Sigmoid colon (tissue), 7 donors: ENCODE data around the gene STK24. TPM values are rescaled to one million over a fixed set of nuclear protein-coding genes. Genes with fewer than 3 reads are reported as not detected.
A peak's percentile ranks its signal among the peaks of the same experiment; 100 is the strongest.

ENCODE experiments used
- DNase-seq: peaks from one replicate; pipeline ENCODE4 v3.0.0-alpha.2; 2019
- H3K27ac ChIP-seq, 4 donors: fragments of 200-600 bp; sonication (generic); one replicate each; pipeline ENCODE4 v1.5.1; 2016 to 2019; ENCODE audit warnings: mild to moderate bottlenecking in 1 of 4
- H3K27me3 ChIP-seq, 3 donors: fragments of 200-600 bp; sonication (generic); one replicate each; pipeline ENCODE4 v1.5.1; 2019; ENCODE audit warnings: mild to moderate bottlenecking in 1 of 3
- H3K36me3 ChIP-seq, 4 donors: fragments of 200-600 bp; sonication (generic); one replicate each; pipeline ENCODE4 v1.5.1; 2016 to 2019
- H3K4me1 ChIP-seq, 4 donors: fragments of 200-600 bp; sonication (generic); one replicate each; pipeline ENCODE4 v1.5.1; 2017 to 2019
- H3K4me3 ChIP-seq, 4 donors: fragments of 200-600 bp; sonication (generic); one replicate each; pipeline ENCODE4 v1.5.1; 2017 to 2019; ENCODE audit warnings: mild to moderate bottlenecking in 2 of 4, moderate library complexity in 1 of 4
- H3K9me3 ChIP-seq, 4 donors: fragments of 200-600 bp in 3 of 4; sonication (generic) in 3 of 4; one replicate each; pipeline versions ENCODE4 v1.5.1 to v1.6.1; 2013 to 2019
- CTCF ChIP-seq, 4 experiments: fragments of 450-650 bp in 3 of 4; fragments of 200-600 bp in 1 of 4; IDR thresholded peaks; one replicate each; pipeline ENCODE4 v1.5.1; 2016 to 2019; ENCODE audit warnings: antibody characterized with exemption in 4 of 4, mild to moderate bottlenecking in 3 of 4, moderate library complexity in 2 of 4
- EP300 ChIP-seq, 4 donors: sonication (generic); formaldehyde crosslinking; IDR thresholded peaks; one replicate each; pipeline ENCODE4 v1.6.1; 2017; ENCODE audit warnings: antibody characterized with exemption in 4 of 4
- POLR2A ChIP-seq, 2 donors: fragments of 450-650 bp; IDR thresholded peaks; one replicate each; pipeline ENCODE4 v1.6.1; 2016; ENCODE audit warnings: antibody characterized with exemption in 2 of 2, mild to moderate bottlenecking in 2 of 2, moderate library complexity in 2 of 2
- POLR2AphosphoS5 ChIP-seq, 4 donors: sonication (generic); formaldehyde crosslinking; IDR thresholded peaks; one replicate each; pipeline ENCODE4 v1.6.1; 2017; ENCODE audit warnings: antibody characterized with exemption in 4 of 4
- WGBS, 2 donors: extraction: QIAGEN DNeasy Blood & Tissue Kit; methylation state at CpG; one replicate each; pipeline ENCODE4 v1.1.7; 2013; 5-methylcytosine and 5-hydroxymethylcytosine counted together
- intact Hi-C: fragments of 100-400 bp; cut with DNase I; formaldehyde crosslinking; loops from one replicate; pipeline ENCODE4 v1.15.1; 2023
- polyA plus RNA-seq, 3 donors: library from polyadenylated mRNA; stranded (reverse); fragments of 200-250 nt; gene quantifications; one replicate each; pipeline ENCODE4 v1.2.3, GENCODE V29; 2013
- total RNA-seq, 4 donors: library from RNA; depleted of rRNA; stranded (reverse); fragments of >200 nt; gene quantifications; one replicate each; pipeline ENCODE4 v1.1.0, GENCODE V29; 2016
- donor health status: healthy with polysubstance abuse.
- donor health status: Bipolar disorder and iron deficiency.
- donor health status: healthy.

STK24 gene
- total and polyA plus RNA-seq, 7 donors, result 59.7 to 200 (median 78.9) TPM

- H3K27ac ChIP-seq, result peak overlapping the region in 3 of 4 donors; percentile 45 to 88 (median 84)
- H3K4me3 ChIP-seq, result no peak overlapping the region
- peaks cover 0 to 100% (median 90%) of the 10 kb centered on the region in 4 donors for H3K4me1 ChIP-seq
- H3K36me3 ChIP-seq, result no peaks in the 10 kb centered on the region
- no peaks in the 10 kb centered on the region for H3K27me3 ChIP-seq
- H3K9me3 ChIP-seq, result no peaks in the 10 kb centered on the region
- TF ChIP-seq POLR2AphosphoS5 (IDR thresholded peaks at IDR 0.05) (no peak), EP300 (IDR thresholded peaks at IDR 0.05) (no peak), CTCF (IDR thresholded peaks at IDR 0.05) (no peak), POLR2A (IDR thresholded peaks at IDR 0.05) (no peak)
- 84 to 85% methylated on average over 8 of the region's 8 CpGs for WGBS, 2 donors
- intact Hi-C loops, result no loop called here
- DNase-seq, result no peak
These were observed 87.3 kb downstream of the STK24 start for GRCh38 chr13:98489446-98490194.

GRCh38 chr13:98488736-98489135, 88.2 kb downstream of the STK24 start:
- TF ChIP-seq POLR2A (IDR thresholded peaks at IDR 0.05) (no peak), CTCF (IDR thresholded peaks at IDR 0.05) (no peak), POLR2AphosphoS5 (IDR thresholded peaks at IDR 0.05) (peak in 1 of 4 donors; percentile 30), EP300 (IDR thresholded peaks at IDR 0.05) (peak in 1 of 4 donors; percentile 30)
- peak overlapping the region in 3 of 4 donors; percentile 45 to 88 (median 84) for H3K27ac ChIP-seq

GRCh38 chr13:98487522-98487921, 89.4 kb downstream of the STK24 start:
- 65 to 77% methylated on average over 5 of the region's 5 CpGs for WGBS, 2 donors
- Histone ChIP-seq H3K27ac (peak overlapping the region in 3 of 4 donors; percentile 21 to 88 (median 84)), H3K4me1 (peaks cover 0 to 100% (median 92%) of the 10 kb centered on the region in 4 donors), H3K9me3 (no peaks in the 10 kb centered on the region), H3K27me3 (no peaks in the 10 kb centered on the region), H3K4me3 (no peak overlapping the region), H3K36me3 (no peaks in the 10 kb centered on the region)
- intact Hi-C loops, result no loop called here
- DNase-seq, result no peak
- TF ChIP-seq POLR2AphosphoS5 (IDR thresholded peaks at IDR 0.05) (no peak), EP300 (IDR thresholded peaks at IDR 0.05) (no peak), CTCF (IDR thresholded peaks at IDR 0.05) (no peak), POLR2A (IDR thresholded peaks at IDR 0.05) (no peak)

More at GRCh38 chr13:98488736-98489135, 88.2 kb downstream of the STK24 start:
- no peak for DNase-seq
- intact Hi-C loops, result no loop called here
- Histone ChIP-seq H3K27me3 (no peaks in the 10 kb centered on the region), H3K36me3 (no peaks in the 10 kb centered on the region), H3K4me3 (no peak overlapping the region), H3K4me1 (peaks cover 0 to 100% (median 92%) of the 10 kb centered on the region in 4 donors), H3K9me3 (no peaks in the 10 kb centered on the region)
- 75 to 84% methylated on average over 11 of the region's 11 CpGs for WGBS, 2 donors

GRCh38 chr13:98487016-98487415, 89.9 kb downstream of the STK24 start:
- peaks cover 0 to 100% (median 92%) of the 10 kb centered on the region in 4 donors for H3K4me1 ChIP-seq
- H3K27me3 ChIP-seq, result no peaks in the 10 kb centered on the region
- intact Hi-C loops, result no loop called here
- peak overlapping the region in 3 of 4 donors; percentile 78 to 88 (median 84) for H3K27ac ChIP-seq
- no peaks in the 10 kb centered on the region for H3K36me3 ChIP-seq
- no peak overlapping the region for H3K4me3 ChIP-seq
- H3K9me3 ChIP-seq, result no peaks in the 10 kb centered on the region
- 92 to 95% methylated on average over 5 of the region's 5 CpGs for WGBS, 2 donors
- TF ChIP-seq POLR2AphosphoS5 (IDR thresholded peaks at IDR 0.05), result no peak
- TF ChIP-seq EP300 (IDR thresholded peaks at IDR 0.05), result no peak
- TF ChIP-seq POLR2A (IDR thresholded peaks at IDR 0.05), result no peak
- no peak for TF ChIP-seq CTCF (IDR thresholded peaks at IDR 0.05)
- no peak for DNase-seq
